H9 (cell line): ENCODE results near the gene PHC3. TPM values are rescaled to one million over a fixed set of nuclear protein-coding genes. Genes with fewer than 3 reads are reported as not detected.
A peak's percentile ranks its signal among the peaks of the same experiment; 100 is the strongest.

ENCODE experiments used
- DNase-seq: peaks from one replicate; pipeline ENCODE4 v3.0.0-alpha.2; 2017
- H2AFZ ChIP-seq: one replicate; pipeline ENCODE4 v1.6.1; 2013; ENCODE audit warnings: mild to moderate bottlenecking, low read length, control low read depth, moderate library complexity
- H2AK5ac ChIP-seq: 2 replicates; pipeline ENCODE4 v1.6.1; 2013; ENCODE audit warnings: low read length, control low read depth, mixed read lengths; ENCODE audit not compliant: insufficient read length
- H2BK120ac ChIP-seq: one replicate; pipeline ENCODE4 v1.6.1; 2013; ENCODE audit warnings: low read depth, mild to moderate bottlenecking, low read length, control low read depth, inconsistent platforms; ENCODE audit not compliant: poor library complexity, severe bottlenecking
- H2BK12ac ChIP-seq: 2 replicates; pipeline ENCODE4 v1.6.1; 2013; ENCODE audit warnings: low read length, control low read depth, mixed read lengths, low read depth; ENCODE audit not compliant: insufficient read length
- H2BK15ac ChIP-seq: 2 replicates; pipeline ENCODE4 v1.6.1; 2013; ENCODE audit warnings: low read depth, low read length, control low read depth
- H2BK20ac ChIP-seq: one replicate; pipeline ENCODE4 v1.6.1; 2013; ENCODE audit warnings: low read depth, mild to moderate bottlenecking, low read length, control low read depth, inconsistent platforms; ENCODE audit not compliant: poor library complexity, severe bottlenecking
- H2BK5ac ChIP-seq: 2 replicates; pipeline ENCODE4 v1.6.1; 2013; ENCODE audit warnings: low read length, control low read depth, mixed read lengths; ENCODE audit not compliant: insufficient read length
- H3K14ac ChIP-seq: 2 replicates; pipeline ENCODE4 v1.6.1; 2013; ENCODE audit warnings: low read length, control low read depth; ENCODE audit not compliant: insufficient read depth
- H3K18ac ChIP-seq: 2 replicates; pipeline ENCODE4 v1.6.1; 2013; ENCODE audit warnings: low read depth, mild to moderate bottlenecking, mixed read lengths, low read length, control low read depth; ENCODE audit not compliant: insufficient read length
- H3K23ac ChIP-seq: 2 replicates; pipeline ENCODE4 v1.6.1; 2013; ENCODE audit warnings: low read length, control low read depth, mixed read lengths, low read depth; ENCODE audit not compliant: insufficient read length
- H3K23me2 ChIP-seq: 2 replicates; pipeline ENCODE4 v1.6.1; 2013; ENCODE audit warnings: low read depth, mild to moderate bottlenecking, mixed read lengths, low read length, control low read depth; ENCODE audit not compliant: insufficient read length, poor library complexity, severe bottlenecking
- H3K27ac ChIP-seq: 2 replicates; pipeline ENCODE4 v1.5.1; 2013; ENCODE audit warnings: low read length, control low read depth, mixed read lengths, low read depth; ENCODE audit not compliant: insufficient read length
- H3K27me3 ChIP-seq: 2 replicates; pipeline ENCODE4 v1.6.1; 2013; ENCODE audit warnings: low read length, control low read depth, inconsistent platforms; ENCODE audit not compliant: insufficient read depth
- H3K4ac ChIP-seq: 2 replicates; pipeline ENCODE4 v1.6.1; 2013; ENCODE audit warnings: low read depth, mild to moderate bottlenecking, control low read depth, inconsistent platforms, low read length, moderate library complexity
- H3K4me1 ChIP-seq: 2 replicates; pipeline ENCODE4 v1.6.1; 2013; ENCODE audit warnings: low read length, control low read depth, inconsistent platforms; ENCODE audit not compliant: insufficient read depth
- H3K4me2 ChIP-seq: 2 replicates; pipeline ENCODE4 v1.6.1; 2013; ENCODE audit warnings: low read length, control low read depth, mixed read lengths; ENCODE audit not compliant: insufficient read length, insufficient read depth
- H3K56ac ChIP-seq: 2 replicates; pipeline ENCODE4 v1.6.1; 2013; ENCODE audit warnings: low read depth, mild to moderate bottlenecking, mixed read lengths, low read length, control low read depth; ENCODE audit not compliant: insufficient read length
- H3K79me1 ChIP-seq: 2 replicates; pipeline ENCODE4 v1.6.1; 2013; ENCODE audit warnings: low read depth, mild to moderate bottlenecking, moderate library complexity, low read length, control low read depth, inconsistent platforms; ENCODE audit not compliant: insufficient read depth, poor library complexity, severe bottlenecking
- H3K79me2 ChIP-seq: 2 replicates; pipeline ENCODE4 v1.6.1; 2013; ENCODE audit warnings: low read length, control low read depth, inconsistent platforms; ENCODE audit not compliant: insufficient read depth
- H3K9ac ChIP-seq: 2 replicates; pipeline ENCODE4 v1.6.1; 2013; ENCODE audit warnings: low read length, control low read depth, mixed read lengths; ENCODE audit not compliant: insufficient read length; ENCODE audit errors: extremely low read depth
- H3K9me3 ChIP-seq: one replicate; pipeline ENCODE4 v1.6.1; 2013; ENCODE audit warnings: low read depth, low read length, inconsistent platforms; ENCODE audit not compliant: control insufficient read depth
- H3T11ph ChIP-seq: one replicate; pipeline ENCODE4 v1.6.1; 2013; ENCODE audit warnings: mild to moderate bottlenecking, low read length, control low read depth, inconsistent platforms
- H4K20me1 ChIP-seq: one replicate; pipeline ENCODE4 v1.6.1; 2013; ENCODE audit not compliant: control insufficient read depth, insufficient read length, insufficient read depth
- H4K5ac ChIP-seq: 2 replicates; pipeline ENCODE4 v1.6.1; 2013; ENCODE audit warnings: low read depth, mild to moderate bottlenecking, mixed read lengths, low read length, control low read depth; ENCODE audit not compliant: insufficient read length
- H4K8ac ChIP-seq: replicated peaks from 2 replicates; pipeline ENCODE4 v1.6.1; 2013; ENCODE audit warnings: low read length, control low read depth, mixed read lengths, low read depth; ENCODE audit not compliant: insufficient read length
- H4K91ac ChIP-seq: 2 replicates; pipeline ENCODE4 v1.6.1; 2013; ENCODE audit warnings: low read depth, mild to moderate bottlenecking, moderate library complexity, mixed read lengths, low read length, control low read depth; ENCODE audit not compliant: insufficient read length
- H3K27ac Mint-ChIP-seq, 3 experiments: 2 replicates in 2 of 3; 3 replicates in 1 of 3; pipeline ENCODE4 v1.8.0; 2020 to 2021; ENCODE audit warnings: mixed read lengths in 3 of 3, mild to moderate bottlenecking in 1 of 3, moderate library complexity in 1 of 3
- H3K27me3 Mint-ChIP-seq: 2 replicates; pipeline ENCODE4 v1.8.0; 2021; ENCODE audit warnings: low read depth, mild to moderate bottlenecking, moderate library complexity, mixed read lengths
- H3K36me3 Mint-ChIP-seq, 3 experiments: 2 replicates in 2 of 3; 3 replicates in 1 of 3; pipeline ENCODE4 v1.8.0; 2020 to 2021; ENCODE audit warnings: low read depth in 3 of 3, mixed read lengths in 3 of 3; ENCODE audit not compliant: insufficient read depth in 1 of 3
- H3K4me1 Mint-ChIP-seq, 2 experiments: 2 replicates each; pipeline ENCODE4 v1.8.0; 2020; ENCODE audit warnings: mixed read lengths in 2 of 2
- H3K4me3 Mint-ChIP-seq, 2 experiments: 2 replicates in 1 of 2; 3 replicates in 1 of 2; pipeline ENCODE4 v1.8.0; 2020 to 2021; ENCODE audit warnings: mild to moderate bottlenecking in 2 of 2, mixed read lengths in 2 of 2, moderate library complexity in 1 of 2
- H3K9me3 Mint-ChIP-seq, 2 experiments: 2 replicates in 1 of 2; 3 replicates in 1 of 2; pipeline ENCODE4 v1.8.0; 2020; ENCODE audit warnings: mild to moderate bottlenecking in 2 of 2, mixed read lengths in 2 of 2, moderate library complexity in 1 of 2
- WGBS: extraction: QIAGEN DNeasy Blood & Tissue Kit; methylation state at CpG from one replicate; pipeline ENCODE4 v1.1.7; 2013; ENCODE audit warnings: missing lambda C conversion rate, low lambda C conversion rate, mixed read lengths; ENCODE audit not compliant: insufficient read length; ENCODE audit errors: extremely low coverage; 5-methylcytosine and 5-hydroxymethylcytosine counted together
- total RNA-seq: library from RNA; stranded (reverse); gene quantifications from 2 replicates; pipeline ENCODE4 v1.2.1, GENCODE V29; 2021
- TF ChIP-seq, protein P1 (sequence below): fragments of 200-600 bp; sonication (generic); conservative IDR thresholded peaks from 3 replicates; pipeline ENCODE4 v1.8.0; 2021; ENCODE audit warnings: antibody characterized with exemption, mild to moderate bottlenecking

PHC3 gene
- total RNA-seq, 1 experiment from 2014 or later = 26.4 TPM

DNA sequence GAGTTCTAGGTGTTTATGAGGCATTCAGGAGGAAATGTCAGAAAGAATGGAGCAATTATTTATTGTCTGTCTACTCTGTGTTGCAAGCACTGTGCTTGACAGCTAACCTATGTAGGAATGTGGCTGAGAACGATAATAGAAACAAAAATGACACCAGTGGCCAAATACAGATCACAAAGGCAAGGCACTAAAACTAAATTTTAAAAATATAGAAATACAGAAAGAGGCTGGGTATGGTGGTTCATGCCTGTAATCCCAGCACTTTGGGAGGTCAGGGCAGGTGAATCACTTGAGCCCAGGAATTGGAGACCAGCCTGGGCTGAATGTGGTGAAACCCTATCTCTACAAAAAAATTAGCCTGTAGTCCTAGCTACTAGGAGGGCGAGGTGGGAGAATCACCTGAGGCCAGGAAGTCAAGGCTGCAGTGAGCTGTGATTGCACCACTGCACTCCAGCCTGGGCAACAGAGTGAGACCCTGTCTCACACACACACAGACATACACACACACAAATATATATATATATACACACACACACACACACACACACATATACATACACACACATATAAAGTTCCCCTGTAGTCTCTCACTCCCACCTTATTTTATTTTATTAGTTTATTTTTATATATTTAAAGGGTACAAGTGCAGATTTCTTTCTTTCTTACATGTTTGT lies 46.7 kb upstream of the PHC3 start:
- Histone ChIP-seq H3K23ac (no peak overlapping the region), H3K27ac (no peak overlapping the region), H2AFZ (no peak overlapping the region), H2AK5ac (no peak overlapping the region), H4K8ac (no peak overlapping the region), H3K18ac (no peak overlapping the region), H3K23me2 (peaks cover under 1% of the 10 kb centered on the region), H3K4ac (no peak overlapping the region), H4K20me1 (no peaks in the 10 kb centered on the region), H2BK20ac (no peak overlapping the region), H3K14ac (no peak overlapping the region), H2BK120ac (no peak overlapping the region), H3K9ac (no peak overlapping the region), H2BK12ac (no peak overlapping the region), H2BK15ac (no peak overlapping the region), H3K4me2 (no peak overlapping the region), H3K4me1 (peaks cover 2% of the 10 kb centered on the region; the same call in 1 of the 2 replicates), H4K91ac (no peak overlapping the region), H2BK5ac (no peak overlapping the region), H3K9me3 (no peaks in the 10 kb centered on the region), H3K27me3 (no peaks in the 10 kb centered on the region), H3K56ac (no peak overlapping the region), H4K5ac (no peak overlapping the region), H3T11ph (no peak overlapping the region), H3K79me2 (peaks cover 38% of the 10 kb centered on the region; the same call in 1 of the 2 replicates), H3K79me1 (peaks cover 2% of the 10 kb centered on the region)
- TF ChIP-seq, protein P1, sequence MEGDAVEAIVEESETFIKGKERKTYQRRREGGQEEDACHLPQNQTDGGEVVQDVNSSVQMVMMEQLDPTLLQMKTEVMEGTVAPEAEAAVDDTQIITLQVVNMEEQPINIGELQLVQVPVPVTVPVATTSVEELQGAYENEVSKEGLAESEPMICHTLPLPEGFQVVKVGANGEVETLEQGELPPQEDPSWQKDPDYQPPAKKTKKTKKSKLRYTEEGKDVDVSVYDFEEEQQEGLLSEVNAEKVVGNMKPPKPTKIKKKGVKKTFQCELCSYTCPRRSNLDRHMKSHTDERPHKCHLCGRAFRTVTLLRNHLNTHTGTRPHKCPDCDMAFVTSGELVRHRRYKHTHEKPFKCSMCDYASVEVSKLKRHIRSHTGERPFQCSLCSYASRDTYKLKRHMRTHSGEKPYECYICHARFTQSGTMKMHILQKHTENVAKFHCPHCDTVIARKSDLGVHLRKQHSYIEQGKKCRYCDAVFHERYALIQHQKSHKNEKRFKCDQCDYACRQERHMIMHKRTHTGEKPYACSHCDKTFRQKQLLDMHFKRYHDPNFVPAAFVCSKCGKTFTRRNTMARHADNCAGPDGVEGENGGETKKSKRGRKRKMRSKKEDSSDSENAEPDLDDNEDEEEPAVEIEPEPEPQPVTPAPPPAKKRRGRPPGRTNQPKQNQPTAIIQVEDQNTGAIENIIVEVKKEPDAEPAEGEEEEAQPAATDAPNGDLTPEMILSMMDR = no peak
- no peak overlapping the region for H3K4me3 Mint-ChIP-seq
- H3K27me3 Mint-ChIP-seq = no peaks in the 10 kb centered on the region
- peaks cover 34 to 37% of the 10 kb centered on the region in 2 experiments for H3K4me1 Mint-ChIP-seq
- no peaks in the 10 kb centered on the region for H3K9me3 Mint-ChIP-seq
- no peak for DNase-seq
- peak overlapping the region in 2 of 3 experiments; percentile 0 to 36; a peak in 3 of 7 replicates for H3K27ac Mint-ChIP-seq
- H3K36me3 Mint-ChIP-seq = peaks cover 4 to 6% (median 5%) of the 10 kb centered on the region in 3 experiments; a peak in 5 of 7 replicates
- WGBS = no CpG with 5 or more reads among the region's 2 CpGs
